GM18526 (cell line): ENCODE data around the gene MAST2.

ENCODE experiments used
- POLR2A ChIP-seq: IDR thresholded peaks from 3 replicates; pipeline ENCODE4 v1.6.1; 2011; ENCODE audit not compliant: insufficient read length; ENCODE audit errors: extremely low read depth

The MAST2 gene

DNA sequence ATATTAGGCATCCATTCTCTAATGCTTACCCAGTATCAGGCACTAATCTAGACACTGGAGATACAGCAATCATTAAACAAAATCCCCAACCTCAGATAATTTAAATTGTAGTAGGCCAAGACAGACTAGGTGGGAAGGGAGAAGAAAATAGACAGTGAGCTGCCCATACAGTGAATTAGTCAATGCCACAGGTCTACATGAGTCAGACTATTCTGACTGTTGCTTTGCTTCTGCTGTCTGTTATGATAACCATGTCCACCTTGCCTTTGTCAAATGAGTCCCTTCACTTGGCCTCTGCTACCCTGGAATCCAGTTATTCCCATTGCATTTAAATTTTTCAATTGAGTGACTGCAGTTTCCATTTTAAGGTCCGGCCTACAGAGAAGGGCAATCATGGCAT is 269.6 kb downstream of the MAST2 start:
- no peak for TF ChIP-seq POLR2A

DNA sequence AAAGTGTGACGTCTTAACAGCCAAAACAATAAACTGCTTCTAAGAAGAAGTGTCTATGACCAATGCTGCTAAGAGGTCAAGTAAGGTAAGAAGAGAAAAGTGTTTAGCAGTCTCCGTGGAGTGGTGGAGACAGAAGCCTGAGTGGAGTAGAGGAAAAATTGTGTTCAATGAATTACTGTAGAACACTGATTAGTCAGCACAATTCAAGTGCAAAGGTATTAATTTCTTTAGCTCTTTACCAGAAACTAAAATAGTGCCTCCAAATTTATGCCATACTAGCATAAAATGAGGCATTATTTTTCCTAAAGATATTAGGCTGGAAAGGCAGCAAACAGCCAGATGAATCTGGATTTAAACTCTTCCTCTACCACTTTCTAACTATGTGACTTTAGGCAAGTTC is 272.9 kb downstream of the MAST2 start:
- no peak for TF ChIP-seq POLR2A

DNA sequence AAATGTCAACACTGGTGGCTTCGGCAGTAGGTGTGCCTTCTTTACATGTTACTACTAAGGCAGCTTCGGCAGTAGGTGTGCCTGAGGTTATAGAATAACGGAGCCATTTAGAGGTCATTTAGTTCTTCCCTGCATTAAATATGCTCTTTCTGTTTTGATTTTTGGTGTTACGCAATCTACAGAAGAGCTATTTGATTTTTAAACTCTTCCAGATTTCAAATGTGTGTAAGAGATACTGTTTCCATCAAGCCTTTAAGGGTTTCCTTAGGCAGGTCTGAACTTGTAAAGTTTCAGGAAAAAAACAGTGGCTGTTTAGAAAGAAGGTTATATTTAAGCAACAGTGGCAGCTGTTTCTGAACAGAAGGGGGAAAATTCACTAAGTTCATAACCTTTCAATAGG is 274.2 kb downstream of the MAST2 start:
- no peak for TF ChIP-seq POLR2A

DNA sequence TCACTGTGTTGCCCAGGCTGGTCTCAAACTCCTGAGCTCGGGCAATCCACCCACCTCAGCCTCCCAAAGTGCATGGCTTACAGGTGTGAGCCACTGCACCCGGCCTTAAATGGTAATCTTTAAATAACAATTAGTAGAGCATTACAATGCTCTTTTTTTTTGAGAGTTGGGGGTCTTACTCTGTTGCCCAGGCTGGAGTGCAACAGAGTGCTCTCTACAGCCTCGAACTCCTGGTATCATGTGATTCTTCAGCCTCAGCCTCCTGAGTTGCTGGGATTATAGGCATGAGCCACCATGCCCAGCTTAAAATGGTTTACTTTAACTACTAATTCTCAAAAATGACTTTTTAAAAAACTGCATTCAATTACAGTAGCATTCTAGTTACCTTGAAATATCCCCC is 276.8 kb downstream of the MAST2 start:
- TF ChIP-seq POLR2A: no peak

DNA sequence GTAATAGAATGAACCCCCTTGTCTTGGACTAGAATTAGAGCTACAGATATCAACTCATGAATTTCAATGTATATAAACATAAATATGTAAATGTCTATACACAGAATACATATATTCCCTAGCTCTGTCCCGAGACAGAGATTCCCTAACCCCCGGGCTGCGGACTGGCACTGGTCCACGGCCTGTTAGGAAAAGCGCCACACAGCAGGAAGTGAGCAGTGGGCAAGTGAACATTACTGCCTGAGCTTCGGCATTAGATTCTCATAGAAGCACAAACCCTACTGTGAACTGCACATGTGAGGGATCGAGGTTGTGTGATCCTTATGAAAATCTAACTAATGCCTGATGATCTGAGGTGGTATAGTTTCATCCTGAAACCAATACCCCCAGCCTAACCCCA is 277.8 kb downstream of the MAST2 start:
- no peak for TF ChIP-seq POLR2A

DNA sequence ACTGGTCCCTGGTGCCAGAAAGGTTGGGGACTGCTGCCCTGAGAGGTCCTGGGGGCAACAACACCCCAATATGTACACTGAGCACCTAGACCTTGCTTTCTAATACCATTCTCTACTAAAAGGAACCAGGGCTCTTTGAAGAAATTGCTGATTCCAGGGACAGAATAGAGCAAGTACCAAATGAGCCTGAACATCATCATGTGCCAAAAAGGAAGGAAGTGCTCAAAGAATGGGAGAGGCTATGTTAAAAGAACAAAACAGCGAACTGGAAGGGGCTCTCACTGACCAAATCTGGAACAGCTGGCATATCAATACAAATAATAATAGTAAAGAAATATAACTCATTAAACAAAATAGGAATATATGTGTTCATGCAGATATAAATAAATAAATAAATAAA is 278.2 kb downstream of the MAST2 start:
- TF ChIP-seq POLR2A: no peak

DNA sequence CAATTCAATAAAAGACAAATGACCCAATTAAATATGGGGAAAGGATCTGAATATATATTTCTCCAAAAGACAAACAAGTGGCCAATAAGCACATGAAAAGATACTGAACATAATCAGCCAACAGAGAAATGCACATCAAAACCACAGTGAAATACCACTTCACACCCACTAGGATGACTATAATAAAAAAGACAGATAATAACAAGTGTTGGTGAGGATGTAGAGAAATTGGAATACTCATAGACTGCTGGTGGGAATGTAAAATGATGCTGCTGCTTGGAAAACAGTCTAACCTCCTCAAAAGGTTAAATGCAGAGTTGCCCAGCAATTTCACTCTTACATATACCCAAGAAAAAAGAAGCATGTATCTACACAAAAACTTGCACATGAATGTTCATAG is 280.2 kb downstream of the MAST2 start:
- no peak for TF ChIP-seq POLR2A

DNA sequence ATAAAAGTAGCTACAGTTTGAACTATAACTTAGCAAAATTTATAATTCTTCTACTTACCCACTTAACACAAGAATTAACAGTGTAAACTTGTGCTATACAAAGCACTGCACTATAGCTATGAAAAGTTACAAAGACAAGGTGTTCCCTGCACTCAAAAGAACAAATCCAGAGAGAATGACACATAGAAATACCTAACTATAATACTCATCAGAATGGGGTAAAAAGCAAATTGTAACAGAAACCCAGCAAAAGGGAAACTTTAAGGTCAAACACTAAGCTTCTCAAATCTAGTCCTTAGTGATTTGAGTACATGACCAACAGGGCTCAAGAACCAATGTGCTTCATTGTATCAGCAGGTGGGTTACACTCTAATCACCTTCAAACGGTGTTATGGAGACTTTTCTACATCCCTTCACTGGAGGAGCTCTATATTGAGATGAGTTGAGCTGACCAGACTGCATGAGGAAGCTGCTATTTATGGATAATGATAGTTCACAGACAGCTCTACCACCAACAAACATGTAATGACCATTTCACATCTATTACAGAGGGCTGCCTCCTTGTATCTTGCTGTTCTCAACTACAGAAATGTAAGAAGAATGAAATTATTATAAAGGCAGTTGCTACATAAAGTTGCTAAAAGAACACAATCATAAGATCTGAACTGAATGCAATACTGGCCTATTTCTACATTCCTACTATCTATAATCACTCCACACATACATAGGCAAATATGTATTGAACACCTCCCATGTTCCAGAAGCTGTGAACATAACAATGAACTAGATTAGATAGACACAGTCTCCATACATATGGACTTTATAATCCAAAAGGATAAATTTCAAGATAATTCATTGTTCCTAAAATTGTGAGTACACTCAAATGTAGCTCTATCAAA is 281.4 kb downstream of the MAST2 start:
- TF ChIP-seq POLR2A: no peak
